ENCODE results near the gene TOLLIP.

DNA sequence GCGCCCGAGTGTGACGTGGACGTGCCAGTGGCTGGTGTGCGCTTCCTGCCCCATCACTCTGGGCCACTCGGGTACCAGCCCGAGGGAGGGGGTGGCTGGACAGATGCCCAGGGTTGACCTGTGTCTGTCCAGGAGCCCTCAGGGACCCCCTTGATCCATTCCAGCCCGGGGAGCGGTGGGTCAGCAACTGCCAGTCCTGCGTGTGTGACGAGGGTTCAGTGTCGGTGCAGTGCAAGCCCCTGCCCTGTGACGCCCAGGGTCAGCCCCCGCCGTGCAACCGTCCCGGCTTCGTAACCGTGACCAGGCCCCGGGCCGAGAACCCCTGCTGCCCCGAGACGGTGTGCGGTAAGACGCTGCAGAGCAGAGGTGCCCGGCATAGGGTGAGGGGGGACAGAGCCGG, 52.1 kb downstream of the TOLLIP start:
- TF ChIP-seq SAFB2 (IDR thresholded peaks at IDR 0.05; ENCODE audit: borderline replicate concordance, low read depth, low read length, severe bottlenecking): no peak
- no peak for TF ChIP-seq PREB (CRISPR knock-in tag; IDR thresholded peaks at IDR 0.05)
- TF ChIP-seq BRCA1 (IDR thresholded peaks at IDR 0.05): no peak
- no peak for TF ChIP-seq BRCA1 (CRISPR knock-in tag; IDR thresholded peaks at IDR 0.05)
- TF ChIP-seq, protein P1, sequence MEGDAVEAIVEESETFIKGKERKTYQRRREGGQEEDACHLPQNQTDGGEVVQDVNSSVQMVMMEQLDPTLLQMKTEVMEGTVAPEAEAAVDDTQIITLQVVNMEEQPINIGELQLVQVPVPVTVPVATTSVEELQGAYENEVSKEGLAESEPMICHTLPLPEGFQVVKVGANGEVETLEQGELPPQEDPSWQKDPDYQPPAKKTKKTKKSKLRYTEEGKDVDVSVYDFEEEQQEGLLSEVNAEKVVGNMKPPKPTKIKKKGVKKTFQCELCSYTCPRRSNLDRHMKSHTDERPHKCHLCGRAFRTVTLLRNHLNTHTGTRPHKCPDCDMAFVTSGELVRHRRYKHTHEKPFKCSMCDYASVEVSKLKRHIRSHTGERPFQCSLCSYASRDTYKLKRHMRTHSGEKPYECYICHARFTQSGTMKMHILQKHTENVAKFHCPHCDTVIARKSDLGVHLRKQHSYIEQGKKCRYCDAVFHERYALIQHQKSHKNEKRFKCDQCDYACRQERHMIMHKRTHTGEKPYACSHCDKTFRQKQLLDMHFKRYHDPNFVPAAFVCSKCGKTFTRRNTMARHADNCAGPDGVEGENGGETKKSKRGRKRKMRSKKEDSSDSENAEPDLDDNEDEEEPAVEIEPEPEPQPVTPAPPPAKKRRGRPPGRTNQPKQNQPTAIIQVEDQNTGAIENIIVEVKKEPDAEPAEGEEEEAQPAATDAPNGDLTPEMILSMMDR (IDR thresholded peaks at IDR 0.05 in 2 of 3, conservative IDR thresholded peaks at IDR 0.05 in 1 of 3; ENCODE audit: insufficient read depth in 2 of 3, low read depth in 1 of 3, low read length in 3 of 3): no peak
- TF ChIP-seq POLR2A (conservative IDR thresholded peaks at IDR 0.05): no peak
- TF ChIP-seq MTF1 (CRISPR knock-in tag; IDR thresholded peaks at IDR 0.05; ENCODE audit: borderline replicate concordance): no peak
- no peak for TF ChIP-seq NRF1 (conservative IDR thresholded peaks at IDR 0.05 in 1 of 2, IDR thresholded peaks at IDR 0.05 in 1 of 2)
- TF ChIP-seq ZNF274 (IDR thresholded peaks at IDR 0.05; ENCODE audit: borderline replicate concordance, low read depth, low read length): no peak
- no peak for TF ChIP-seq KDM1A (IDR thresholded peaks at IDR 0.05)
- TF ChIP-seq ETS1 (conservative IDR thresholded peaks at IDR 0.05; ENCODE audit: control insufficient read depth, low read depth, low read length): no peak
- no peak for TF ChIP-seq NR2C1 (IDR thresholded peaks at IDR 0.05)
- no peak for TF ChIP-seq NR2C1 (tag; IDR thresholded peaks at IDR 0.05)
- TF ChIP-seq RCOR1 (IDR thresholded peaks at IDR 0.05; ENCODE audit: borderline replicate concordance in 1 of 2, low read depth in 2 of 2, low read length in 2 of 2): no peak
- no peak for TF ChIP-seq ZNF551 (CRISPR knock-in tag; IDR thresholded peaks at IDR 0.05)
- TF ChIP-seq, protein P2, sequence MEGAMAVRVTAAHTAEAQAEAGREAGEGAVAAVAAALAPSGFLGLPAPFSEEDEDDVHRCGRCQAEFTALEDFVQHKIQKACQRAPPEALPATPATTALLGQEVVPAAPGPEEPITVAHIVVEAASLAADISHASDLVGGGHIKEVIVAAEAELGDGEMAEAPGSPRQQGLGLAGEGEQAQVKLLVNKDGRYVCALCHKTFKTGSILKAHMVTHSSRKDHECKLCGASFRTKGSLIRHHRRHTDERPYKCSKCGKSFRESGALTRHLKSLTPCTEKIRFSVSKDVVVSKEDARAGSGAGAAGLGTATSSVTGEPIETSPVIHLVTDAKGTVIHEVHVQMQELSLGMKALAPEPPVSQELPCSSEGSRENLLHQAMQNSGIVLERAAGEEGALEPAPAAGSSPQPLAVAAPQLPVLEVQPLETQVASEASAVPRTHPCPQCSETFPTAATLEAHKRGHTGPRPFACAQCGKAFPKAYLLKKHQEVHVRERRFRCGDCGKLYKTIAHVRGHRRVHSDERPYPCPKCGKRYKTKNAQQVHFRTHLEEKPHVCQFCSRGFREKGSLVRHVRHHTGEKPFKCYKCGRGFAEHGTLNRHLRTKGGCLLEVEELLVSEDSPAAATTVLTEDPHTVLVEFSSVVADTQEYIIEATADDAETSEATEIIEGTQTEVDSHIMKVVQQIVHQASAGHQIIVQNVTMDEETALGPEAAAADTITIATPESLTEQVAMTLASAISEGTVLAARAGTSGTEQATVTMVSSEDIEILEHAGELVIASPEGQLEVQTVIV (CRISPR knock-in tag; IDR thresholded peaks at IDR 0.05; ENCODE audit: borderline replicate concordance): no peak

All from K562 (cell line).